Parathyroid adenoma (tissue), 2 donors: ENCODE data around the gene BORCS6.

Experiments
- H2AFZ ChIP-seq: fragments of 300-600 bp; sonication (generic); one replicate; pipeline ENCODE4 v1.7.0; 2017; ENCODE audit warnings: antibody characterized with exemption, mild to moderate bottlenecking
- H3K27ac ChIP-seq: fragments of 300-600 bp; sonication (generic); one replicate; pipeline ENCODE4 v1.7.0; 2017
- H3K27me3 ChIP-seq: fragments of 300-600 bp; sonication (generic); one replicate; pipeline ENCODE4 v1.7.0; 2017; ENCODE audit warnings: low read length; ENCODE audit not compliant: control insufficient read depth, insufficient read depth
- H3K36me3 ChIP-seq: fragments of 300-600 bp; sonication (generic); one replicate; pipeline ENCODE4 v1.7.0; 2017; ENCODE audit warnings: low read length; ENCODE audit not compliant: control insufficient read depth, insufficient read depth
- H3K4me1 ChIP-seq: fragments of 300-600 bp; sonication (generic); one replicate; pipeline ENCODE4 v1.7.0; 2017; ENCODE audit warnings: control low read depth
- H3K4me2 ChIP-seq: fragments of 300-600 bp; sonication (generic); one replicate; pipeline ENCODE4 v1.7.0; 2017; ENCODE audit warnings: low read length
- H3K4me3 ChIP-seq: fragments of 300-600 bp; sonication (generic); one replicate; pipeline ENCODE4 v1.7.0; 2017; ENCODE audit warnings: low read depth, low read length
- H3K79me2 ChIP-seq: fragments of 300-600 bp; sonication (generic); one replicate; pipeline ENCODE4 v1.7.0; 2017; ENCODE audit warnings: control low read depth
- H3K9ac ChIP-seq: fragments of 300-600 bp; sonication (generic); one replicate; pipeline ENCODE4 v1.7.0; 2017; ENCODE audit warnings: mild to moderate bottlenecking
- H3K9me3 ChIP-seq: fragments of 300-600 bp; sonication (generic); one replicate; pipeline ENCODE4 v1.7.0; 2017; ENCODE audit warnings: low read length; ENCODE audit not compliant: control insufficient read depth
- CTCF ChIP-seq: fragments of 300-600 bp; sonication (generic); IDR thresholded peaks from one replicate; pipeline ENCODE4 v1.7.0; 2017; ENCODE audit warnings: antibody characterized with exemption, mild to moderate bottlenecking
- donor health status: primary hyperparathyroidism.

BORCS6 gene

GRCh38 chr17:8142887-8143580 lies 46.9 kb downstream of the BORCS6 start:
- Histone ChIP-seq H3K36me3 (no peaks in the 10 kb centered on the region), H3K4me2 (no peak overlapping the region), H3K27ac (no peak overlapping the region), H3K9ac (no peak overlapping the region), H3K9me3 (no peaks in the 10 kb centered on the region), H2AFZ (no peak overlapping the region), H3K4me3 (no peak overlapping the region), H3K4me1 (peaks cover 3% of the 10 kb centered on the region), H3K79me2 (peaks cover 11% of the 10 kb centered on the region), H3K27me3 (no peaks in the 10 kb centered on the region)
- no peak for TF ChIP-seq CTCF

GRCh38 chr17:8142158-8142886 lies 47.7 kb downstream of the BORCS6 start:
- Histone ChIP-seq H3K27ac (no peak overlapping the region), H3K36me3 (no peaks in the 10 kb centered on the region), H3K4me3 (no peak overlapping the region), H3K9me3 (no peaks in the 10 kb centered on the region), H2AFZ (no peak overlapping the region), H3K9ac (no peak overlapping the region), H3K79me2 (peaks cover 6% of the 10 kb centered on the region), H3K4me2 (no peak overlapping the region), H3K4me1 (peaks cover 5% of the 10 kb centered on the region), H3K27me3 (no peaks in the 10 kb centered on the region)
- TF ChIP-seq CTCF: no peak

GRCh38 chr17:8141741-8142140 lies 48.2 kb downstream of the BORCS6 start:
- Histone ChIP-seq H3K4me2 (no peak overlapping the region), H3K9me3 (no peaks in the 10 kb centered on the region), H3K27ac (no peak overlapping the region), H3K4me3 (no peak overlapping the region), H3K27me3 (no peaks in the 10 kb centered on the region), H3K79me2 (peaks cover under 1% of the 10 kb centered on the region), H3K4me1 (peaks cover 5% of the 10 kb centered on the region), H3K9ac (no peak overlapping the region), H3K36me3 (no peaks in the 10 kb centered on the region), H2AFZ (no peak overlapping the region)
- TF ChIP-seq CTCF: no peak

- H3K36me3 ChIP-seq: no peaks in the 10 kb centered on the region
- no peaks in the 10 kb centered on the region for H3K27me3 ChIP-seq
- no peak overlapping the region for H3K27ac ChIP-seq
- no peaks in the 10 kb centered on the region for H3K79me2 ChIP-seq
- H2AFZ ChIP-seq: no peak overlapping the region
- H3K4me1 ChIP-seq: peaks cover 5% of the 10 kb centered on the region
- no peak overlapping the region for H3K4me3 ChIP-seq
- no peak for TF ChIP-seq CTCF
- no peaks in the 10 kb centered on the region for H3K9me3 ChIP-seq
- no peak overlapping the region for H3K9ac ChIP-seq
- no peak overlapping the region for H3K4me2 ChIP-seq
These were observed 48.9 kb downstream of the BORCS6 start for GRCh38 chr17:8141045-8141444.
